Upper lobe of left lung (tissue), 6 donors: ENCODE measurements around the gene GRHL1. TPM values are rescaled to one million over a fixed set of nuclear protein-coding genes. Genes with fewer than 3 reads are reported as not detected.

Source experiments
- ATAC-seq, 2 donors: fragments of 200-7000 bp; cut with Tn5 transposase; one replicate each; pipeline ENCODE4 v1.9.1; 2022; ENCODE audit warnings: mild to moderate bottlenecking in 2 of 2, moderate library complexity in 2 of 2; ENCODE audit not compliant: low FRiP score in 2 of 2
- DNase-seq, 2 donors: peaks; one replicate each; pipeline ENCODE4 v3.0.0-alpha.2; 2019 to 2020
- H3K27ac ChIP-seq, 4 donors: fragments of 200-600 bp; sonication (generic); one replicate each; pipeline ENCODE4 v1.5.1; 2016 to 2019
- H3K27me3 ChIP-seq, 4 donors: fragments of 200-600 bp; sonication (generic); one replicate each; pipeline ENCODE4 v1.5.1; 2017 to 2019
- H3K36me3 ChIP-seq, 4 donors: fragments of 200-600 bp; sonication (generic); one replicate each; pipeline ENCODE4 v1.5.1; 2016 to 2019
- H3K4me1 ChIP-seq, 4 donors: fragments of 200-600 bp; sonication (generic); one replicate each; pipeline ENCODE4 v1.5.1; 2018 to 2019
- H3K4me3 ChIP-seq, 4 donors: fragments of 200-600 bp; sonication (generic); one replicate each; pipeline ENCODE4 v1.5.1; 2017 to 2019; ENCODE audit warnings: mild to moderate bottlenecking in 2 of 4, moderate library complexity in 1 of 4
- H3K9me3 ChIP-seq, 4 donors: fragments of 200-600 bp; sonication (generic); one replicate each; pipeline ENCODE4 v1.5.1; 2018 to 2019
- EP300 ChIP-seq, 4 donors: sonication (generic); formaldehyde crosslinking; IDR thresholded peaks; one replicate each; pipeline ENCODE4 v1.5.1; 2017; ENCODE audit warnings: antibody characterized with exemption in 4 of 4, control low read depth in 2 of 4
- POLR2A ChIP-seq, 4 donors: fragments of 450-650 bp; IDR thresholded peaks; one replicate each; pipeline ENCODE4 v1.5.1; 2016 to 2017; ENCODE audit warnings: antibody characterized with exemption in 4 of 4, mild to moderate bottlenecking in 2 of 4
- POLR2AphosphoS5 ChIP-seq, 2 donors: sonication (generic); formaldehyde crosslinking; IDR thresholded peaks; one replicate each; pipeline ENCODE4 v1.5.1; 2017; ENCODE audit warnings: antibody characterized with exemption in 2 of 2
- WGBS, 2 donors: methylation state at CpG; one replicate each; pipeline ENCODE4 v1.1.5; 2017 to 2018; 5-methylcytosine and 5-hydroxymethylcytosine counted together
- total RNA-seq, 6 donors: library from RNA; depleted of rRNA in 4 of 6; stranded (reverse); fragments of >200 nt in 4 of 6; gene quantifications; one replicate each; pipeline versions ENCODE4 v1.1.0 to v1.2.1, GENCODE V29; 2016 to 2021
- TF ChIP-seq, protein P1 (sequence below), 6 experiments: fragments of 450-650 bp in 4 of 6; fragments of 200-600 bp in 2 of 6; sonication (generic) in 2 of 6; IDR thresholded peaks; one replicate each; pipeline ENCODE4 v1.5.1; 2016 to 2019; ENCODE audit warnings: antibody characterized with exemption in 6 of 6
- donor health status: DM: no; HTN: no; CAD: no; lungs with moderate emphysema.
- donor health status: DM: no; HTN: yes; CAD: no; lungs with severe emphysema.

GRHL1 gene
- total RNA-seq, 6 donors from 2014 or later: 4.3 to 18.0 (median 10.1) TPM

DNA sequence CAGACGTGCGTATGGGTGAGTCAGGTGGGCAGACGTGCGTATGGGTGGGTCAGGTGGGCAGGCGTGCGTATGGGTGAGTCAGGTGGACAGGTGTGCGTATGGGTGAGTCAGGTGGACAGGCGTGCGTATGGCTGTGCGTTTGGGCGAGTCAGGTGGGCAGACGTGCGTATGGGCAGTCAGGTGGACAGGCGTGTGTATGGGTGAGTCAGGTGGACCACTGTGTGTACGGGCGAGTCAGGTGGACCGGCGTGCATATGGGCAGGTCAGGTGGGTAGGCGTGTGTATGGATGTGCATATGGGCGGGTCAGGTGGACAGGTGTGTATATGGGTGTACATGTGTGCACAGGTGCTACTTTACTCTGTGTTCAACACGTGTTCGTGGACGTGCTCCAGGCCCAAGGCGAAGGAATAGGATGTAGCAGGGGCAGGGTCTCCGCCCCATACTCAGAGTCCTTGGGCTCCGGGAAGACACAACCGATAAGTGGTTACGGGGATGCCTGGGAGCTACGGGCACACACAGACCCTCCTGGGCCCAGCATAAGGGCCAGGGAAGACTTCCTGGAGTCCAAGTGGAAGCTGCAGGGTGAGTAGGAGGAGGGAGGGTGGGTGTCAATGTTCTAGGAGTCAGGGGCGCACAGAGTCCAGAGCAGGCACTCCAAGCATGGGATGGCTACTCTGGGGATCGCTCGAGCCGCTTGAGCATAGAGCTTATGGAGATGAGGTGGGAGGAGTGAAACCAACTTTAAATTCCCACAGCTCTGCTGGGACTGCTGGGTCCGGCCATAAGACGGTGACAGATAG, 64.7 kb downstream of the GRHL1 start:
- TF ChIP-seq POLR2AphosphoS5 (IDR thresholded peaks at IDR 0.05) (no peak), EP300 (IDR thresholded peaks at IDR 0.05) (no peak), POLR2A (IDR thresholded peaks at IDR 0.05) (no peak)
- TF ChIP-seq, protein P1, sequence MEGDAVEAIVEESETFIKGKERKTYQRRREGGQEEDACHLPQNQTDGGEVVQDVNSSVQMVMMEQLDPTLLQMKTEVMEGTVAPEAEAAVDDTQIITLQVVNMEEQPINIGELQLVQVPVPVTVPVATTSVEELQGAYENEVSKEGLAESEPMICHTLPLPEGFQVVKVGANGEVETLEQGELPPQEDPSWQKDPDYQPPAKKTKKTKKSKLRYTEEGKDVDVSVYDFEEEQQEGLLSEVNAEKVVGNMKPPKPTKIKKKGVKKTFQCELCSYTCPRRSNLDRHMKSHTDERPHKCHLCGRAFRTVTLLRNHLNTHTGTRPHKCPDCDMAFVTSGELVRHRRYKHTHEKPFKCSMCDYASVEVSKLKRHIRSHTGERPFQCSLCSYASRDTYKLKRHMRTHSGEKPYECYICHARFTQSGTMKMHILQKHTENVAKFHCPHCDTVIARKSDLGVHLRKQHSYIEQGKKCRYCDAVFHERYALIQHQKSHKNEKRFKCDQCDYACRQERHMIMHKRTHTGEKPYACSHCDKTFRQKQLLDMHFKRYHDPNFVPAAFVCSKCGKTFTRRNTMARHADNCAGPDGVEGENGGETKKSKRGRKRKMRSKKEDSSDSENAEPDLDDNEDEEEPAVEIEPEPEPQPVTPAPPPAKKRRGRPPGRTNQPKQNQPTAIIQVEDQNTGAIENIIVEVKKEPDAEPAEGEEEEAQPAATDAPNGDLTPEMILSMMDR (IDR thresholded peaks at IDR 0.05): no peak
- no peaks in the 10 kb centered on the region for H3K27me3 ChIP-seq
- DNase-seq (peak in 1 of 2 donors; percentile 59), ATAC-seq (no peak)
- no peaks in the 10 kb centered on the region for H3K36me3 ChIP-seq
- 93 to 94% methylated on average over 34 to 35 of the region's 35 CpGs for WGBS, 2 donors
- no peaks in the 10 kb centered on the region for H3K9me3 ChIP-seq
- H3K27ac ChIP-seq: no peak overlapping the region
- peaks cover 0 to 9% (median 6%) of the 10 kb centered on the region in 4 donors for H3K4me1 ChIP-seq
- no peak overlapping the region for H3K4me3 ChIP-seq

DNA sequence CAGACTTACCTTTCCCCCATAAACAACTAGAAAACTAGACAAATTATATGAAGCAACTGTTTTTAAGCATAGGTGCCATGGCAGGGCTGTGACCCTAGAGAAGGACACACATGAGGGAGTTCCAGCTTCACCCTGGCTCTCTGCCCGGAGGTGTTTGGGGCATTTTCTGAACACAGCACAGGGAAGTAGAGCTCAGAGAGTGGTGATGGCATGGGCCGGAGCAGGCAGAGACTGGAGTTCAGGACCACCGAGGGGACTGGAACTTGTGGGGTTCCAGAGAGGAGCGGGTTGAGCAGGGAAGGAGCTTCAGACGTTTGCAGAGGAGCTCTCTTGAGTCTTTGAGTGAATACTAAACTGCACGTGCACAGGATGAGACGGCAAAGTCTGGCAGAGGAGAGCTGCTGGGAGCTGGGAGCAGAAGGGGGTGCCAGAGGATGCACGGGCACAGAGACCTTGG, 65.3 kb downstream of the GRHL1 start:
- ATAC-seq: no peak
- TF ChIP-seq POLR2A (IDR thresholded peaks at IDR 0.05) (no peak), POLR2AphosphoS5 (IDR thresholded peaks at IDR 0.05) (no peak), EP300 (IDR thresholded peaks at IDR 0.05) (no peak)
- TF ChIP-seq, protein P1 (IDR thresholded peaks at IDR 0.05): no peak
- no peaks in the 10 kb centered on the region for H3K27me3 ChIP-seq
- DNase-seq: no peak
- no peaks in the 10 kb centered on the region for H3K9me3 ChIP-seq
- H3K36me3 ChIP-seq: no peaks in the 10 kb centered on the region
- H3K4me1 ChIP-seq: peaks cover 0 to 9% (median 6%) of the 10 kb centered on the region in 4 donors
- H3K4me3 ChIP-seq: no peak overlapping the region
- 89 to 91% methylated on average over 8 of the region's 8 CpGs for WGBS, 2 donors
- H3K27ac ChIP-seq: no peak overlapping the region

DNA sequence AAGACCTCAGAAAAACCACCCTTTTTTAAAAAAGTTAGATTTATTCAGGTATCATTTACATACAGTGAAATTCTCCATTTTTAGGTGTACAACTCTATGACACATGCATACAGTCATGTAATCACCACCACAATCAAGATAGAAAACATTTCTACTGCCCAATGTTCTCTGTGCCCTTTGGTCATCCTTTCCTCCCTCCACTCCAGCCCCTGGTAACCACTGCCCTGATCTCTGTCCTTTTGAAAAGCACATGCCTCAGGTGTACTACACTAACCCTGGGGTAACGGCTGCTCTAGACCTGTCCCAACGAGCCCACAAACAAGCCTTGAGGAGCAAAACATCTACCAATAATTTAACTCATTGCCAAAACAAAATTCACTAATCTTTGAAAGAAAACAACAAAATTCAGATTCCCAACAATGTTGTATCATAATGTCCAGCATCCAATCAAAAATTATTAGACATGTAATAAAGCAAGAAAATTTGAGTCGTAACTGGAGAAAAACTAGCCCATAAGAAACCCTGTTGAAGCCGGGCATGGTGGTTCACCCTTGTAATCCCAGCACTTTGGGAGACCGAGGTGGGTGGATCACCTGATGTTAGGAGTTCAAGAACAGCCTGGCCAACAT, 65.9 kb downstream of the GRHL1 start:
- no peak for TF ChIP-seq POLR2AphosphoS5 (IDR thresholded peaks at IDR 0.05)
- no peak for TF ChIP-seq EP300 (IDR thresholded peaks at IDR 0.05)
- TF ChIP-seq POLR2A (IDR thresholded peaks at IDR 0.05): no peak
- TF ChIP-seq, protein P1 (IDR thresholded peaks at IDR 0.05): no peak
- no peak overlapping the region for H3K27ac ChIP-seq
- 87 to 92% methylated on average over 5 of the region's 5 CpGs for WGBS, 2 donors
- no peaks in the 10 kb centered on the region for H3K36me3 ChIP-seq
- no peak overlapping the region for H3K4me3 ChIP-seq
- no peak for ATAC-seq
- H3K4me1 ChIP-seq: peaks cover 0 to 9% (median 6%) of the 10 kb centered on the region in 4 donors
- no peak for DNase-seq
- H3K9me3 ChIP-seq: no peaks in the 10 kb centered on the region
- H3K27me3 ChIP-seq: no peaks in the 10 kb centered on the region

DNA sequence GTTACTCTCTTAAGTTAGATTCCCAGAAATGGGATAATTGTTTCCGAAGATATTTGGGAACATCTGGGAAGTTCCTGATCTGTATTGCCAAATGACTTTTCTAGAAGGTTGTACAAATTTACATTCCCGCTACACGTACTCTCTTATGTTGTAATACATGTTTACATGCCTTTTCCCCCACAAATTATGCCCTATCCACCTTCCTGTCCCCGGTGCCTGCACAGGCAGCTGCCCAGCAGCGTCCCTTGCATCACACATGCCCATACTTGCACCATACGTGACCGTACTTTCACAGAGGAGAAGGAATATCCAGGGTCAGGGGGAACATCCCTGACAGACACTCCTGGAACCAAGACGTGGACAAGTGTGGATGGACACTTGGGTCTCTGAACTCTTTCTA, 67.7 kb downstream of the GRHL1 start:
- TF ChIP-seq EP300 (IDR thresholded peaks at IDR 0.05) (peak in 2 of 4 donors; percentile 4 to 77), POLR2A (IDR thresholded peaks at IDR 0.05) (no peak), POLR2AphosphoS5 (IDR thresholded peaks at IDR 0.05) (peak; percentile 75 to 85)
- TF ChIP-seq, protein P1 (IDR thresholded peaks at IDR 0.05): no peak
- peak in 1 of 2 donors; percentile 78 for DNase-seq
- 46 to 54% methylated on average over 7 to 8 of the region's 8 CpGs for WGBS, 2 donors
- no peaks in the 10 kb centered on the region for H3K9me3 ChIP-seq
- H3K4me3 ChIP-seq: no peak overlapping the region
- no peaks in the 10 kb centered on the region for H3K36me3 ChIP-seq
- peak overlapping the region in 2 of 4 donors; percentile 30 to 62 for H3K27ac ChIP-seq
- no peaks in the 10 kb centered on the region for H3K27me3 ChIP-seq
- ATAC-seq: peak in 1 of 2 donors; percentile 30
- peaks cover 0 to 9% (median 6%) of the 10 kb centered on the region in 4 donors for H3K4me1 ChIP-seq
